ENCODE measurements around the gene S100Z. TPM values are rescaled to one million over a fixed set of nuclear protein-coding genes. Genes with fewer than 3 reads are reported as not detected.
A peak's percentile ranks its signal among the peaks of the same experiment; 100 is the strongest.
"Not testable (repeated sequence)": the region's sequence is repeated elsewhere in the genome, so short reads cannot be mapped to it uniquely, and the experiment has no call there.

S100Z gene
- polyA plus RNA-seq, 3 donors: 0.14 to 0.17 TPM; not detected in 1

DNA sequence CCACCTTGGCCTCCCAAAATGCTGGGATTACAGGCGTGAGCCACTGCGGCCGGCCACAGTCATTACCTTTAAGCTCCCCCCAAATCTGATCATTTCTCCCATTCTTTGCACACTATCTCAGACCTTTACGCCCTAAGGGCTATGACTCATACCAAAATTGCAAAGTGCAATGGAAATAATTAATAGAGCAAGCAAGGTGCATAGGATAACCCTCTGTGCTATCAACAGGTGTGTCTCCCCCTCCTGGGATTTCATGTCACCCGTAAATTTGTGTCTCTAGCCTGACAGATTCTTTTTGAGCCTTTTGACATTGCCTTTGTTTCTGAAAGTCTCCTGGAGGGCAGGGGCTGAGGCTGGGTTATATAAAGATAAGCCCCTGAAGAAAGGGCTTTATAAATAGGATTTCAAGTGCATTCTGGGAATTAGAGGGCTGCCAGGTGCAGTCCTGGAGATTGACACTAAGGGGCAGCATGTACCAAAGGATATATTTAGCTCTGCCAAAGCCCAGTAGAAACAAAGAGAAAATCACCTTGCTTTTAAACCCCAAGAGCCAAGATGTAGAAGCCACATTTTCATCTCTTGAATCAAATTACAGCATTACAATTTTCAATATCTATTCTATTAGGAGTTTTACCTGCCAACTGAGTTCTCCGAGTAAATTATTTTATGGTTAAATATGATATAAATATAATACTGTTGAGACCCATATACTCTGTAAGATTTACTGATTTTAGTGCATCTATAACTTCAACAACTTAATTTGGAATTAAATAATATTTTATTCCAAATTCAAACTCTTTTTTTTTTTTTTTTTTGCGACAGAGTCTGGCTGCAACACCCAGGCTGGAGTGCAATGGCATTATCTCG, 18.2 kb downstream of the S100Z start:
- DNase-seq: peak; percentile 64

- no peak for DNase-seq
These were observed 20.2 kb downstream of the S100Z start for GRCh38 chr5:76870046-76870445.

DNA sequence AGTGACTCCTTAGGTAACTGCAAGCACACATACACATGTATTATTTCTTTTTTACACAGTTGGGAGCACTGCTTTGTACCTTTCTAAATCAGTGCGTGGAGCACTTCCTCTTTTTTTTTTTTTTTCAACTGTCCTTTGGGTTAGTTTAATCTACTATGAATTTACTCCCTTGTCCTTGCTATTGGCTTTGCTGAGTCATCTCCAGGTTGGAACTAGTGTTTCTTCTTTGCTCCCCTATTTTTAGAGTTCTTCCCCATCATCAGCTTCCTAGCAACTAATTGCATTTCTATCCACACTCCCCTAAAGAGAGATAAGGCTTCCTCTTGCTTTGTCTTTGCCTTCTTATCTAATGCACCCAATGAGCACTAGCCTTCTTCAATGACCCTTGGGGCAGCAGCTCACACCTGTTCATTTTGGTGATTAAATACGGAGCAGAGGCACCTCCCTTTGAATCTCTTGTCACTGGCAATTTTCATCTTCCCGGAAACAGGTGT, 24.3 kb downstream of the S100Z start:
- no peak for DNase-seq

DNA sequence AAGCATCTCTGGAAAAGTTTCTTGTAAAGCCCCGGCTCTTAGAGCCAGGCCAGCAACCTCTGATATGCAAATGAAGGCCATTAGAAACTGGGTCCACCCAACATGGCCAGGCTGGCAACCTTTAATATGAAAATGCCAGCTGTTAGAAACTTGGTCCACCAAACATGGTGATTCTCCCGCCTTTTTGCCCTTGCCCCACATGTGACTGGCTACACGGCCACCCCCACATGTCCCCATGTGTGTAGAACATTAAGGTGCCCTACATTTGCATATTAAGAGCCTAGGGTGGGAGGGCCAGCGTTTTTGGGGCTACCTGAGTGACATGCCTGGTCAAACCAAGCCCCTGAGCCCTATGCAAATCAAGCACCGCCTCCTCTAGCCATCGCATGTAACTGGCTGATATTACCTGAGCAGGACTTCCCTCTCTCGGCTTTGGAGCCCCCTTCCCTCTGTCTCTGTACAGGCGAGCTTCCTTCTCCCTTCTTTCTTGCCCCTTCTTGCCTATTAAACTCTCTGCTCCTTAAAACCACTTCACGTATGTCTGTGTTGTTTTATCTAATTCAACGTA, 39.0 kb downstream of the S100Z start:
- DNase-seq: no peak

- no peak for DNase-seq
These were observed 43.5 kb downstream of the S100Z start for GRCh38 chr5:76893294-76893693.

DNA sequence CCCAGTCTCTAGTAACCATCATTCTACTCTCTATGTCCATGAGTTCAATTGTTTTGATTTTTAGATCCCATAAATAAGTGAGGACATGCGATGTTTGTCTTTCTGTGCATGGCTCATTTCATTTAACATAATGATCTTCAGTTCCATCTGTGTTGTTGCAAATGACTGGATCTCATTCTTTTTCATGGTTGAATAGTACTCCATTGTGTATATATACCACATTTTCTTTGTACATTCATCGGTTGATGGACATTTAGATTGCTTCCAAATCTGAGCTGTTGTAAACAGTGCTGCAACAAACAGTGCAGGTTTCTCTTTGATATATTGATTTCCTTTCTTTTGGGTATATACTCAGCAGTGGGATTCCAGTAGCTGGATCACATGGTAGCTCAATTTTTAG, 46.4 kb downstream of the S100Z start:
- no peak for DNase-seq

DNA sequence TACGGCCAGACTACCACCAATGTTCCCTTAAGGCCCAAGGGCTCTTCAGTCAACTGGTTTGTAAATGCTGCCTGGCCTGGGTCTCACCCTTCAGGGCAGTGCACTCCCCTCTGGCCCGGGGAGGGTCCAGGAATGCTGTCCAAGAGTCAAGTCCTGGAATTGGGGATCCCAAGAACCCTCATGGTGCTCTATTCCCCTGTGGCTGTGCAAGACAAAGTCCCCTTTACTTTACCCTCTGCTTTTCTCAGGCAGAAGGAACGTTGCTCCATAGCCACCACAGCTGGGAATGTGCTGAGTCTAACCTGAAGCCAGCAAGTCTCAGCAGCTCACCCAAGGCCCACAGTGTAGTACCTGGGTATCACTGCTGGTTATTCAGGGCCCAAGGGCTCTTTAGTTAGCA, 51.7 kb downstream of the S100Z start:
- no peak for DNase-seq

GRCh38 chr5:76908166-76908565, 58.4 kb downstream of the S100Z start:
- no peak for DNase-seq

GRCh38 chr5:76910344-76910933, 60.6 kb downstream of the S100Z start:
- not testable (repeated sequence) for DNase-seq

- not testable (repeated sequence) for DNase-seq
These were observed 64.9 kb downstream of the S100Z start for GRCh38 chr5:76914671-76915070.

DNA sequence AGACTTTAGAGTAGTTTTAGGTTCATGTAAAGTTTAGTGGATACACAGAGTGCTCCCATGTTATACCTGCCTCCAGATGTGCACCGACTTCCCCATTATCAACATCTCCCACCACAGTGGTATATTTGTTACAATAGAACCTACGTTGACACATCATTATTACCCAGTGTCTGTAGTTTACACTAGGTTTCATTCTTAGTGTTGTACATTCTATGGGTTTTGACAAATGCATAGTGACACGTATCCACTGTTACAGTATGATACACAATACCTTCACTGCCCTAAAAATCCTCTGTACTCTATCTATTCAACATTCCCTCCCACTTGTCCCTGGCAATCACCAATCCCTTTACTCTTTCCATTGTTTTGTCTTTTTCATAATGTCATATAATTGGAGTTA, 68.7 kb downstream of the S100Z start:
- DNase-seq: no peak

GRCh38 chr5:76920491-76920890, 70.7 kb downstream of the S100Z start:
- no peak for DNase-seq

- peak; percentile 16 for DNase-seq
These were observed 76.7 kb downstream of the S100Z start for GRCh38 chr5:76926329-76927105.

- no peak for DNase-seq
These were observed 78.1 kb downstream of the S100Z start for GRCh38 chr5:76927961-76928360.

GRCh38 chr5:76930083-76930482, 80.3 kb downstream of the S100Z start:
- DNase-seq: no peak

- DNase-seq: no peak
These were observed 88.4 kb downstream of the S100Z start for GRCh38 chr5:76938177-76938576.

DNA sequence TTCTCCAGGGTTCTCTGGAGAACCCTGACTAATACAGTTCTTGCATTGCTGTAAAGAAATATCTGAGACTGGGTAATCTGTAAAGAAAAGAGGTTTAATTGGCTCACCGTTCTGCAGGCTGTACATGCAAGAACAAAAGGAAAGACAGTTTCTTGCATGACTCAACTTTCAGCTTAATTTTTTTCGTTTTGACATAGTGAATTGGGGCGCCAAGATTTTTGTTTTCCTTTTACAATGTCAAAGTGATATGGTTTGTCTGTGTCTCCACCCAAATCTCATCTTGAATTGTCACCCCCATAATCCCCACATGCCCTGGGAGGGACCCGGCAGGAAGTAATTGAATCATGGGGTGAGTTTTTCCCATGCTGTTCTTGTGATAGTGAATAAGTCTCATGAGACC, 91.2 kb downstream of the S100Z start:
- DNase-seq: no peak

GRCh38 chr5:76941442-76941841, 91.6 kb downstream of the S100Z start:
- DNase-seq: no peak

GRCh38 chr5:76942581-76942980, 92.8 kb downstream of the S100Z start:
- DNase-seq: no peak

- no peak for DNase-seq
These were observed 93.2 kb downstream of the S100Z start for GRCh38 chr5:76943006-76943405.

DNA sequence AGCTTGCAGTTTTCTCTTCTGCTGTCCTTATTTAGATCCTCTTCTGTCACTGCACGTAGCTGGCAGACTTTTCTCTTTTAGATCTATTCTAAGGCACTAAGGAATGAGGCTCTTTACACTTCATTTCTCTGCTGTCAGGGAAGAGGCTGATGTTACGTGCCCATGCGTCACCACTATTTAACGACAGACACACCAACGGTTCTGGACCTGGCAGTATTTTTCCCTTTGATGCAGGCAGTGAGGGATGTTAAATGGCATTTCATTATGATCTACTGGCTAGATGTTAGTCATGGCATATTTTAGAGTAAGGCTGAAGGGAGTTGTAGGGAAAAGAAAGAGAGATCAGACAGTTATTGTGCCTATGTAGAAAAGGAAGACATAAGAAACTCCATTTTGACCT, 94.8 kb downstream of the S100Z start:
- DNase-seq: no peak

DNA sequence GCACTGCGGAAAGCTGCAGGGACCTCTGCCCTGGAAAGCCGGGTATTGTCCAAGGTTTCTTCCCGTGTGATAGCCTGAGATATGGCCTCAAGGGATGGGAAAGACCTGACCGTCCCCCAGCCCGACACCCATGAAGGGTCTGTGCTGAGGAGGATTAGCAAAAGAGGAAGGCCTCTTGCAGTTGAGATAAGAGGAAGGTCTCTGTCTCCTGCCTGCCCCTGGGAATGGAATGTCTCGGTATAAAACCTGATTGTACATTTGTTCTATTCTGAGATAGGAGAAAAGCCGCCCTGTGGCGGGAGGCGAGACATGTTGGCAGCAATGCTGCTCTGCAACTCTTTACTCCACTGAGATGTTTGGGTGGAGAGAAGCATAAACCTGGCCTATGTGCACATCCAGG, 95.4 kb downstream of the S100Z start:
- DNase-seq: not testable (repeated sequence)

All from renal pelvis (tissue), 4 donors.